ENCODE results near the gene CHD6. TPM values are rescaled to one million over a fixed set of nuclear protein-coding genes. Genes with fewer than 3 reads are reported as not detected.

Gene CHD6
- polyA plus RNA-seq, 1 experiment, result 16.4 TPM

GRCh38 chr20:41621971-41622370, 3.8 kb upstream of the CHD6 start:
- Histone ChIP-seq H3K27me3 (ENCODE audit: control insufficient read depth, insufficient read depth, low read length) (no peaks in the 10 kb centered on the region), H3K36me3 (ENCODE audit: control insufficient read depth, insufficient read depth, low read length) (no peaks in the 10 kb centered on the region), H3K4me3 (ENCODE audit: low read depth, low read length) (no peak overlapping the region)
- ChIA-PET CTCF (no interaction called here), POLR2A (no interaction called here)
- no peak for DNase-seq (ENCODE audit: low read depth)
- TF ChIP-seq, protein P1, sequence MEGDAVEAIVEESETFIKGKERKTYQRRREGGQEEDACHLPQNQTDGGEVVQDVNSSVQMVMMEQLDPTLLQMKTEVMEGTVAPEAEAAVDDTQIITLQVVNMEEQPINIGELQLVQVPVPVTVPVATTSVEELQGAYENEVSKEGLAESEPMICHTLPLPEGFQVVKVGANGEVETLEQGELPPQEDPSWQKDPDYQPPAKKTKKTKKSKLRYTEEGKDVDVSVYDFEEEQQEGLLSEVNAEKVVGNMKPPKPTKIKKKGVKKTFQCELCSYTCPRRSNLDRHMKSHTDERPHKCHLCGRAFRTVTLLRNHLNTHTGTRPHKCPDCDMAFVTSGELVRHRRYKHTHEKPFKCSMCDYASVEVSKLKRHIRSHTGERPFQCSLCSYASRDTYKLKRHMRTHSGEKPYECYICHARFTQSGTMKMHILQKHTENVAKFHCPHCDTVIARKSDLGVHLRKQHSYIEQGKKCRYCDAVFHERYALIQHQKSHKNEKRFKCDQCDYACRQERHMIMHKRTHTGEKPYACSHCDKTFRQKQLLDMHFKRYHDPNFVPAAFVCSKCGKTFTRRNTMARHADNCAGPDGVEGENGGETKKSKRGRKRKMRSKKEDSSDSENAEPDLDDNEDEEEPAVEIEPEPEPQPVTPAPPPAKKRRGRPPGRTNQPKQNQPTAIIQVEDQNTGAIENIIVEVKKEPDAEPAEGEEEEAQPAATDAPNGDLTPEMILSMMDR (IDR thresholded peaks at IDR 0.05; ENCODE audit: insufficient read depth, low read depth, low read length), result no peak

DNA sequence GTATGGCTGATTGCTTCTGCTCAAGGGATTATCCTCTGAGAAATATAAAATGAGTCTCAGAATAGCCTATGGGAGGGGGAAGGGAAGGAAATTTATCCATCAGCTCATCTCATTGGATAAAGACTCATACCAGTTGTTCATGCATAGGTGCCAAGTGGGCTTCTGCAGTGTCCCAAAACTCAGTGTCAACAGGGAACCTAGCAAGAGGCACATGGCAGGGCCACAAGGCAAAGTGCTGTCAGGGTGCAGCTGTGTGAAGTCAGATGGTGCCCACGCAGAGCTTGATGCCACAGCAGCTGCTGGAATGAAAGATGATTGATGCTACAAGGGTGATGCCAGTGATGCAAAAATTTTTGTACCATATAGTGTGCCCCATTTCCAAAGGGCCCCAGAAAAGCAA, 3.2 kb upstream of the CHD6 start:
- Histone ChIP-seq H3K4me3 (ENCODE audit: low read depth, low read length) (no peak overlapping the region), H3K36me3 (ENCODE audit: control insufficient read depth, insufficient read depth, low read length) (no peaks in the 10 kb centered on the region), H3K27me3 (ENCODE audit: control insufficient read depth, insufficient read depth, low read length) (no peaks in the 10 kb centered on the region)
- CTCF ChIA-PET, result no interaction called here
- no peak for DNase-seq (ENCODE audit: low read depth)
- POLR2A ChIA-PET, result no interaction called here
- TF ChIP-seq, protein P1 (IDR thresholded peaks at IDR 0.05; ENCODE audit: insufficient read depth, low read depth, low read length), result no peak

- POLR2A ChIA-PET, result no interaction called here
- Histone ChIP-seq H3K36me3 (ENCODE audit: control insufficient read depth, insufficient read depth, low read length) (no peaks in the 10 kb centered on the region), H3K4me3 (ENCODE audit: low read depth, low read length) (no peak overlapping the region), H3K27me3 (ENCODE audit: control insufficient read depth, insufficient read depth, low read length) (no peaks in the 10 kb centered on the region)
- DNase-seq (ENCODE audit: low read depth), result no peak
- TF ChIP-seq, protein P1 (IDR thresholded peaks at IDR 0.05; ENCODE audit: insufficient read depth, low read depth, low read length), result no peak
- CTCF ChIA-PET, result interaction anchor here (1.0 kb wide), 1 partner anchor 39 kb away, joined by 4 read pairs; no protein-coding TSS in a partner anchor
Observed at GRCh38 chr20:41619360-41620100, 1.4 kb upstream of the CHD6 start.

DNA sequence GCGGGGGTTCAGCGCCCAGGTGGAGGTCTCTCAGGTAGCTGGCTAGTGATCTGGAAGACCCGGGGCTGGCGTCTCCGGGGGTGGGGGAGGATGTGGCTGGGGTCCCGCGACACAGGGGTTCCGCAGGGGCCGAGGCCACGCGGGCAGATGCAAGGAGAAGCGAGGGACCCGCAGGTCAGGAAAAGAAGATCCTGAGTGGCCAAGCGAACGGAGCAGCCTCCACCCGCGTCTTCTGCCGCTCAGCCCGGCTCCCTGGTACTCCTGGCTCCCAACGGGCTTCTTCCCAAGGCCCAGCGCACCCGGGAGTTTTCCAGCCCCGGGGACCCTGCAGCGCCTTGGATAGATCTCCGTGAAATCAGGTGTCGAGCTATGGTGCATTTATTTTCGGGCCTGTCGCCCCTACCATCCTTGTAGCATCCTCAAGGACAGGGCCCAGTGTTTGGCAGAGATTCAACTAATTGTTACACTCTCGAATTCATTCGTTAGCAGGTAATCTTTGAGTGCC, 682 bp upstream of the CHD6 start:
- H3K36me3 ChIP-seq (ENCODE audit: control insufficient read depth, insufficient read depth, low read length), result no peaks in the 10 kb centered on the region
- DNase-seq (ENCODE audit: low read depth), result no peak
- H3K4me3 ChIP-seq (ENCODE audit: low read depth, low read length), result peak overlapping the region; percentile 77

More for the DNA sequence above, 682 bp upstream of the CHD6 start:
- H3K27me3 ChIP-seq (ENCODE audit: control insufficient read depth, insufficient read depth, low read length), result no peaks in the 10 kb centered on the region
- CTCF ChIA-PET, result no interaction called here
- TF ChIP-seq, protein P1 (IDR thresholded peaks at IDR 0.05; ENCODE audit: insufficient read depth, low read depth, low read length), result no peak
- POLR2A ChIA-PET, result interaction anchor here (1.1 kb wide), 1 partner anchor 1840 kb away, joined by 3 read pairs; no protein-coding TSS in a partner anchor

All from BJ (cell line).